Mucosa of stomach (tissue), 1 donor: Measurements from ENCODE around the gene MBNL1.

ENCODE experiments used
- H3K27me3 ChIP-seq: one replicate; pipeline ENCODE4 v1.7.0; 2013; ENCODE audit warnings: mild to moderate bottlenecking, low read length; ENCODE audit not compliant: control insufficient read depth, insufficient read depth
- H3K36me3 ChIP-seq: one replicate; pipeline ENCODE4 v1.7.0; 2013; ENCODE audit warnings: low read length; ENCODE audit not compliant: control insufficient read depth, insufficient read depth
- H3K4me1 ChIP-seq: one replicate; pipeline ENCODE4 v1.7.0; 2013; ENCODE audit warnings: mild to moderate bottlenecking, low read length; ENCODE audit not compliant: control insufficient read depth, insufficient read depth
- H3K4me3 ChIP-seq: one replicate; pipeline ENCODE4 v1.7.0; 2013; ENCODE audit warnings: low read length
- H3K9ac ChIP-seq: one replicate; pipeline ENCODE4 v1.7.0; 2013; ENCODE audit warnings: mild to moderate bottlenecking, low read length, moderate library complexity
- H3K9me3 ChIP-seq: one replicate; pipeline ENCODE4 v1.7.0; 2013; ENCODE audit warnings: mild to moderate bottlenecking, low read length, moderate library complexity; ENCODE audit not compliant: control insufficient read depth
- donor health status: Pancreatic carcinoma.

The MBNL1 gene

DNA sequence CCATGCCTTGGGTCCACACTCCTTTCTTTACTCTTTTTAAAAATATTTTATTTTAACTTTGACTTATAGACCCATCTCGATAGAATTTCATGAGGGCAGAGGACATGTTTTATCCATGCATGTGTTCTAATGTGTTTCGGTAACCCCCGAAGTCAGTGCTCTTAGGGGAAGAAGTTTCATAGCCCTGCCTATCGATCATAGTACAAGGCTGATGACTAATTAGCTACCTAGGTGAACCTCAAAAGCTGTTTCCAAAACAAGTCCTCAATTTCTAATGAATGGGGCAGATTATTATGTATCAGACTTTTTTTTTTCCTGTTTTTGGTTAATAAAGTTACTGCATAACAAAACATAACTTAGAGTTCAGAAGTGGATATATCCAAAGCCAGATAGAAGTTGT lies 82.0 kb downstream of the MBNL1 start:
- Histone ChIP-seq H3K4me3 (no peak overlapping the region), H3K9ac (no peak overlapping the region), H3K9me3 (no peaks in the 10 kb centered on the region), H3K36me3 (no peaks in the 10 kb centered on the region), H3K27me3 (no peaks in the 10 kb centered on the region), H3K4me1 (peaks cover 5% of the 10 kb centered on the region)

DNA sequence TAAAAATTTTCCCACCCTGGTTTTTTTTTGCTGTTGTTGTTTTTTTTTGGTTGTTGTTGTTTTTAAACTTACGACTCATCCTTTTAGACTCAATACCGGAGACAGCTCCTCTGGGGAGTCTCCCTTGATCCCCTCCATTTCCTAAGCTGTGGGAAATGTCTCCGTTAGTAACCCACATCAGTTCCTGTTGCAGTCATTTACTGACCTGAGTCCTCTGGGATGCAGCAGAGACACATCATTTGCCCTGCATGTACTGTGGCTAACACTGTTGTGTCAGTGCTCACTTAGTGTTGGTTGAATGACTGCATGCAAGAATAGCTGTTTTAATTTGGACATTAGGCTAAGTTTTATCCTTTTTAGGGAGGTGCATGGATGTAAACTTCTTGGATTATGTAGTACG lies 83.8 kb downstream of the MBNL1 start:
- Histone ChIP-seq H3K9me3 (no peaks in the 10 kb centered on the region), H3K9ac (no peak overlapping the region), H3K36me3 (no peaks in the 10 kb centered on the region), H3K4me1 (peaks cover 5% of the 10 kb centered on the region), H3K4me3 (no peak overlapping the region), H3K27me3 (no peaks in the 10 kb centered on the region)

DNA sequence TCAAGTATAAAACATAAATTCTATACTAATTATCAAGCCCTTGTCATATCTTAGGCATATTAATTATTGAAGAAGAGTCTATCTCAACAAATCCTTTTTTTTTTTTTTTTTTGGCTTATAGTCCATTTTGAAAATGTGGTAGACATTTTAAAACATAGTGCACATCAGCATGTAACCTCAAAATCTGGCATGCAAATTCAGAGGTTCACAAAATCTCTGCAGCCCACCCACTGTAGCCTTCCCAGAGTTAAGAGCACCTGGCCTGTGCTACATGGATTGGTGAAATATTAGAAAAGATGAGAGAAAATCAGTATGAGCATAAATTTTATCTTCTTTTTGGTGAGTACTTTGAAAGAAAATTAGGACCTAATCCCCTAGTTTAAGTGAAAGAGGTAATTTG lies 84.8 kb downstream of the MBNL1 start:
- Histone ChIP-seq H3K36me3 (no peaks in the 10 kb centered on the region), H3K4me3 (no peak overlapping the region), H3K4me1 (no peaks in the 10 kb centered on the region), H3K27me3 (no peaks in the 10 kb centered on the region), H3K9ac (no peak overlapping the region), H3K9me3 (no peaks in the 10 kb centered on the region)

DNA sequence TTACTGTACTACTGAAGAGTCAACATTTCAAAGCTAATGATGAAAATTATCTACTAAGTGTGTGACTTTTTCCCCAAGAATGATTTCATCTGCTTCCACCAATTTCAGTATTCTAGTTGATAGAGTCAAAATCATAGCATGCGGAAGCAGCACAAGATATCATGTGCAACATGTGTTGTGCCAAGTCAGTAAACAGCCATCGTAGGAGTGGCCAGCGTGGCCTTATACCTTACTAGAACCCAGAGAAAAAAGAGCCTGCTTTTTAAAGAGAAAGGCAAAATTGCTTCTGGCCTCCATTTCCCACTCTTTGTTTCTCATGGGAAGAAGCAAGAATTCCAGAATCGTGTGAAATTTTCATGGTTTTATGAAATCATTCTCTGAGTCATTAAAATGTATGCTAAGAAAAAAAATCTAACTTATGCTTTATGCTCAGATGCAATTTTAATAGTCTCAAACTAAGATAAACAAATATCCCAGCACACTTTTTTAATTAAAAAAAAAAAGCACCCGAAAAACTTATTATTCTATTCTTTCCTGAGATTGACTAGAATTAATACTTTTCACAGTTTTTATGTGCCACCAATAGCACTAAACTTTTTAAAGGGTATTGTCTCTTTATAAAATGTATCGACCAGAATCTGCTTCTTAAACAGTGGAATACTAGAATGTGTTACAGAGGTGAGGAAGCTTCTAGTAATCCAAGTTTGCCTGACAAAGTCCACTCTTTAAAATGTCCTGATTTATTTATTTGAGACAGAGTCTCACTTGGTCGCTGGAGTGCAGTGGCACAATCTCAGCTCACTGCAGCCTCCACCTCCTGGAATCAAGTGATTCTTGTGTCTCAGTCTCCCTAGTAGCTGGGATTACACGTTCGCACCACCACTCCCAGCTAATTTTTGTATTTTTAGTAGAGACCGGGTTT lies 87.3 kb downstream of the MBNL1 start:
- Histone ChIP-seq H3K9me3 (no peaks in the 10 kb centered on the region), H3K4me3 (no peak overlapping the region), H3K36me3 (no peaks in the 10 kb centered on the region), H3K4me1 (no peaks in the 10 kb centered on the region), H3K9ac (no peak overlapping the region), H3K27me3 (no peaks in the 10 kb centered on the region)

DNA sequence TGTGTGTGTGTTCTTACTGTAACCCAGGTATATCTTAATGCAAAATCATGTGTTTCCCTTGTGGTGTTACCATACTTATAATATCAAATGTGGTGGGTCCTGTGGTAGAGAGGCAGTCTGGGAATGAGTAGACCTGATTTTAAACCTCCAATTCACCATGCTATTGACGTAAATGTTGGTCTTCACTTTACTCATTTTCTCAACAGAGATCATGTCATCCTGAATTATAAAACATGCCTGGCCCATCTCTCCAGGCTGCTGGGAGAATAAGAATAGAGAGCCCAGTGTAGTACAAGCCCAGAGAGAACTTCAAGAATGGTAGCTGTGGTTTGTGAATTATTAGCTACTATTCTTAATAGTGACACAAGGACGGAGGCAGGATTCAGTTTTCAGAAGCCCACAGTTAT lies 88.1 kb downstream of the MBNL1 start:
- Histone ChIP-seq H3K4me1 (no peaks in the 10 kb centered on the region), H3K9ac (no peak overlapping the region), H3K9me3 (no peaks in the 10 kb centered on the region), H3K36me3 (no peaks in the 10 kb centered on the region), H3K4me3 (no peak overlapping the region), H3K27me3 (no peaks in the 10 kb centered on the region)

DNA sequence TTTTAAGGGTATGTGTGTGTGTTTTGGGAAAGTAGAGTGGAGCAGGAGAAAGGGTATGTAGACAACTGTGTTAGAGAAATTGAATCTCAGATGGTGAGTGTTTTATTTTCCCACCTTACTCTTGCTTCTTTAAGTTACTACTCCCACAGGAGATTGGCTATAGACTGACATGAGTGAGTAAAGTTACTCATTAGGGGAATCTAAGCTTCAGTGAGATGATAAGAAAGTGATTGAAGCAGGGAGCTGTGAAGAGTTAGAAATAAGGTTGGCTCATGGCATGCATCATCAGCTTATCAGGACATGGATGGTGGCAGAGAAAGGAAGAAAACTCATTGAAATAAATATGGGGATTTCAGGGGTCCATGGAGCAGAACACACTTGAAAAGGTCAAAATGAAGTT lies 88.9 kb downstream of the MBNL1 start:
- no peak overlapping the region for H3K4me3 ChIP-seq
- no peaks in the 10 kb centered on the region for H3K4me1 ChIP-seq
- no peaks in the 10 kb centered on the region for H3K36me3 ChIP-seq
- H3K27me3 ChIP-seq: no peaks in the 10 kb centered on the region
- no peaks in the 10 kb centered on the region for H3K9me3 ChIP-seq
- H3K9ac ChIP-seq: no peak overlapping the region

DNA sequence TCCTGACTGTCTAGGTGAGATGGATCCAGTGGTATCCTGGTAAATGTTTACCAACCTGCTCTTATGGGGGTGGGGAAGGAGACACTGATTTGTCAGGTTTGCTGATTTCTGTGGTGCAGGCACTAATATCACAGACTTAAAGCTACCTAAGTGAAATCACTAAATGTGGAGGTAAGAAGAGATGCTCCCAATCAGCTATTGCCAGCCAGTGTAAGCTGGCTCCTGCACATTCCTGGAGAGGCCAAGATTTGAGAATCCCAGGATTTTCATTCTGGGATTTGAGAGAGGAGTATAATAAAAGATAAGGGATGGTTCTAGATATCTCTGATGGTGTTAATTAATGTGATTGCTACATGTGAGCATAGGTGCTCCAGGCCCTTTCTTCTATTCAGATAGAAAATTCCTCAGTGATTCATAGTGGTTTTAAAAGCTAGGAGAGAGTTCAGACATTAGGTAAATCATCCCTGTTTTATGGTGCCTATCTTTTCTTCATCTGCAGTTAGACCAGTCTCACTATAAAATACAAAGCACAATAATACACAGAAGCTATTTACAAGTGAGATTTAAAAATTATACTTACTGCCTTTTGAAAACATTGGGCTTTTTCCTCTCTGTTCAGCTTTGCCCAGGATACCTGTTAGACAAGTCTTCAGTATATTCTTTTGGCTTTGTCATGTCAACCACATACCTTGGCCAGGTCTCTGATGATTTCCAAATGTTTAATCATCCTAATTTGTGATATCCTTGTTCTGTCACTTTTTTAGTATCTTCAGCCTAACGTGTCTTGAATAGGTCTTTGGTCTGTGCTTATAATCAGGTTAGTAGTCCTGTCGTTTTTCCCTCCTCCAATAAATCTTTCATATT lies 90.9 kb downstream of the MBNL1 start:
- Histone ChIP-seq H3K9me3 (no peaks in the 10 kb centered on the region), H3K27me3 (no peaks in the 10 kb centered on the region), H3K4me3 (no peak overlapping the region), H3K4me1 (no peaks in the 10 kb centered on the region), H3K36me3 (no peaks in the 10 kb centered on the region), H3K9ac (no peak overlapping the region)

DNA sequence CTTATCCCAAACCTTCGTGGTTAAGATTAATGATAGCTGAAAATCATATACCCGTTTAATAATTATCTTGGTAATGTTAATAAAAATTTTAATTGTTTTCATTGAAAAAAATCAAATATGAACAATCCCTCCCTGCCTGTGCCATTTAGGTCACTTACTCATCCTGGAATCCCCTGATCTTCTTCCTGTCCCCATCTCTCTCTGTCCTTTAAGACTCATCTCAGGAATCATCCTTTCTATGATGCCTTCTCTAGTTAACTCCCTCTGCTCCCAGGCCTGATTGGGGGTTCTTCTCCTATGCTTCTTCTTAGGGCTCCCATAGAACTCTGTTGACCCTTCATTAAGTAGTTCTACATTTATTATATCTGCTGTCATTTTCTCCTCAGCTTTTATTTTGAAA lies 91.6 kb downstream of the MBNL1 start:
- no peak overlapping the region for H3K9ac ChIP-seq
- no peaks in the 10 kb centered on the region for H3K27me3 ChIP-seq
- H3K36me3 ChIP-seq: no peaks in the 10 kb centered on the region
- H3K9me3 ChIP-seq: no peaks in the 10 kb centered on the region
- no peaks in the 10 kb centered on the region for H3K4me1 ChIP-seq
- H3K4me3 ChIP-seq: no peak overlapping the region

DNA sequence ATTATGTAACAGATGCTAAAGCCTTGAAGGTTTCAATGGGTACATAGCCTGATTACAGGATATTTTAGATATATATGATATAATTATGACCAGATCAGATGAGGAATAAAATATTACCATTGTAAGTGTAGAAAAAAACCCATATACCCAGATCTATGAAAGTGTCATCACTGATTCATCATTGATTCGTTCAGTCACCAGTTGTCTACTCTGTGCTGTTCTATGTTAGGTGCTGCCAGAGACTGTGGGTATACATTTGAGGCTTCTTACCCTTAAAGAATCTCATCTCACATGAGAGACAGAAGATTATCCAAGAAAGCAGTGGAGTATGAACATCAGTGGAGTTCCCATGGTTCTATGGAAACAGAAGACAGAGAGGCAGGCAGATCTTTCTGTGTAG lies 92.2 kb downstream of the MBNL1 start:
- Histone ChIP-seq H3K4me1 (no peaks in the 10 kb centered on the region), H3K4me3 (no peak overlapping the region), H3K9ac (no peak overlapping the region), H3K9me3 (no peaks in the 10 kb centered on the region), H3K36me3 (no peaks in the 10 kb centered on the region), H3K27me3 (no peaks in the 10 kb centered on the region)

DNA sequence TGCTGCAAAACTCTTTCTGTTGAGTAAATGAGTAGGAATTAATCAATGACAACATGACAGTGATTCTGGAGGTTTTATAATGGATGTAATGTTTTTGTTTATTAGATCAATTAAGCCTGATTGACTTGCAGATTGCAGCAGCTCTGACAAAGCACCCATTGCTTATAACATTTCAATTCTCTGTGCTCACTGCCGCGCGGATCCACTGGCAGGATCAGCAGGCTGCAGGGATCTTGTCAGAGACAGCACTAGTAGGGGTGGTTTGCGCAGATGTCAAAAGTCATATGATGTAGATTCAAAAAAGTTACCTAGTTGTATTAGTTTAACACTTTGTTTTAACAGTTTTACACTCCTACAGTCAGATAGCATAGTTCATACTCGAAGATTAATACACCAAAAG lies 93.4 kb downstream of the MBNL1 start:
- H3K4me1 ChIP-seq: no peaks in the 10 kb centered on the region
- H3K36me3 ChIP-seq: no peaks in the 10 kb centered on the region
- no peak overlapping the region for H3K9ac ChIP-seq
- H3K9me3 ChIP-seq: no peaks in the 10 kb centered on the region
- H3K4me3 ChIP-seq: no peak overlapping the region
- H3K27me3 ChIP-seq: no peaks in the 10 kb centered on the region

DNA sequence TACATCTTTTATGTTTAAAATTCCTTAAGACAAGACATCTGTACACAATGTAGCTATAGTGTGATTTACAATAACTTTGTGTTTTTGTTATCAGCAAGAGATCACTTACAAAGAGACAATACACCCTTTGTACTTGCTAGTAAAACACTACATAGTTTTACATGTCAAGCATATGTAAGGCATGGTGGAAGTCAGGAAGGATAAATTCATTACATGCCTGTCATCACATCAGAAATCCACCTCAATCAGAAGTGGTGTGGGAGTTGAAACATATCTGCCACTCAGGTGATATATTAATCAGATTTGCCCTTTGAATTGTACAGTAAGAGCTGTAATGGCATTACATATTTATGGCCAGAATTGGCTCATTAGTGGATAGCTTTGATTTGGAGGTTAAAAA lies 95.5 kb downstream of the MBNL1 start:
- Histone ChIP-seq H3K4me3 (no peak overlapping the region), H3K27me3 (no peaks in the 10 kb centered on the region), H3K4me1 (no peaks in the 10 kb centered on the region), H3K9me3 (no peaks in the 10 kb centered on the region), H3K36me3 (no peaks in the 10 kb centered on the region), H3K9ac (no peak overlapping the region)

DNA sequence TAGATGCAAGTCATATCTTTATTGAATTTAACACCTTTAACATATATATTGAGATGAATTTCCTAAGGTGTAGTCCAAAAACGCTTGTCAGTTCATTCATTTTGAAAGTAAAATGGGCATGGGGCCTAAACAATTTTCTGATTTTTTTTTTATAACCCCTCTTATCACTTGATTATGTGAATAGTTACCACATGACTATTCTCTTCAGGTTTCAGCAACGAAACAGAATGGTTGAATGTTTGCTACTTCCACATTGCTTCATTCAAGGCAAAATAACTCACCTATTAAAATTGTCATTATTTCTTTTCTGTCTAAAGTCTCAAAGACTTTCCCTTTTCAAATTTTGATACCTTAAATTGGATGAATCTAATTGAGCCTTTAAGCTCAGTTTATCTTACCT lies 96.4 kb downstream of the MBNL1 start:
- no peak overlapping the region for H3K9ac ChIP-seq
- H3K27me3 ChIP-seq: no peaks in the 10 kb centered on the region
- H3K36me3 ChIP-seq: no peaks in the 10 kb centered on the region
- no peaks in the 10 kb centered on the region for H3K9me3 ChIP-seq
- H3K4me1 ChIP-seq: no peaks in the 10 kb centered on the region
- no peak overlapping the region for H3K4me3 ChIP-seq
